ENCODE data around the gene SCMH1.

GRCh38 chr1:41246568-41246967 is 4.5 kb upstream of the SCMH1 start:
- no peak for TF ChIP-seq POLR2A (IDR thresholded peaks at IDR 0.05)
- TF ChIP-seq, protein P1, sequence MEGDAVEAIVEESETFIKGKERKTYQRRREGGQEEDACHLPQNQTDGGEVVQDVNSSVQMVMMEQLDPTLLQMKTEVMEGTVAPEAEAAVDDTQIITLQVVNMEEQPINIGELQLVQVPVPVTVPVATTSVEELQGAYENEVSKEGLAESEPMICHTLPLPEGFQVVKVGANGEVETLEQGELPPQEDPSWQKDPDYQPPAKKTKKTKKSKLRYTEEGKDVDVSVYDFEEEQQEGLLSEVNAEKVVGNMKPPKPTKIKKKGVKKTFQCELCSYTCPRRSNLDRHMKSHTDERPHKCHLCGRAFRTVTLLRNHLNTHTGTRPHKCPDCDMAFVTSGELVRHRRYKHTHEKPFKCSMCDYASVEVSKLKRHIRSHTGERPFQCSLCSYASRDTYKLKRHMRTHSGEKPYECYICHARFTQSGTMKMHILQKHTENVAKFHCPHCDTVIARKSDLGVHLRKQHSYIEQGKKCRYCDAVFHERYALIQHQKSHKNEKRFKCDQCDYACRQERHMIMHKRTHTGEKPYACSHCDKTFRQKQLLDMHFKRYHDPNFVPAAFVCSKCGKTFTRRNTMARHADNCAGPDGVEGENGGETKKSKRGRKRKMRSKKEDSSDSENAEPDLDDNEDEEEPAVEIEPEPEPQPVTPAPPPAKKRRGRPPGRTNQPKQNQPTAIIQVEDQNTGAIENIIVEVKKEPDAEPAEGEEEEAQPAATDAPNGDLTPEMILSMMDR (IDR thresholded peaks at IDR 0.05), result no peak

Data from tibial nerve (tissue), 3 donors.